PFSK-1 (cell line): ENCODE results near the gene SLC17A9.

Experiments
- POLR2AphosphoS5 ChIP-seq: IDR thresholded peaks from 2 replicates; pipeline ENCODE4 v1.6.1; 2012; ENCODE audit warnings: low read depth, mild to moderate bottlenecking, control low read depth, low read length, moderate library complexity
- TAF1 ChIP-seq: IDR thresholded peaks from 2 replicates; pipeline ENCODE4 v1.6.1; 2012; ENCODE audit warnings: low read length, control low read depth, borderline replicate concordance; ENCODE audit not compliant: insufficient read depth

DNA sequence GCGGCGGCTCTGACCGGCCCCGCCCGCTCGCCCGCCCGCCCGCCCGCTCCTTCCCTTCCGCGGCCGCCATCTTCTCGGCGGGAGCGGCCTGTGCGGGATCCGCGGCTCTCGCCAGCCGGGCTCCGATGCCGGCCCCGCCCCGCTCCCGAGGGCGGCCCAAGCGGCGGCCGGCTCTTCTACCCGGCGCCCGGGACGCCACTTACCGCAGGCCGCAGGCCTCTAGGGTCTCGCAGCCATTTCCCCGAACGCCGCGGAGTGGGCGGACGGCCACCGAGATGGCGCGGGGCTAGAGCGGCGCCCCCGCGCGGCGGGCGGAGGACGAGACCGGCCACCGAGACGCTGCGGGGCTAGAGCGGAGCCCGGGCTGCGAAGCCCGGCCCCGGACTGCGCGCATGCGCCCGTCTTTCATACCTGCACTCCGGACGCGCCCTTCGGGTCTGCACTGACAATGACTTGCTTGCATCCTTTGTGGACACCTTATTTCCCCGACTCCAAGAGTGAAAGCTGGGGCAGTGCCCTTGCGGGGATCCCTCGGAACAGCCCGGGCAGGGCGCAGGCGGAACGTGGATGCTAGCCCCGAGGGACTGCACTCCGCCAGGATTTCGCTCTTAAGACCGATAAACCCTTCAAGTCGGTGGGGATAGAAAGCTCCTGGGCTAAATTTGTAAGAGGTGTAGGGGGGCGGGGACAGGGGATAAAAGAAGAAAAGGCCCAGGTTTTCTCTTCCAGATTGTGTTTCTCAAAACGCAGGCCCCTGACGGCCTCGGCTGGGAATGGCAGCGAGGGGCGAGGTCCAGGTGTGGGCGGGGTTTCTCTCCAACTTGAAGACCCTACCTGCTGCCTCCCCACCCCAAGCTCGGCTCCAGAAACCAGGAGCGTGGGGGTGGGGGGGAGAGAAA, 26.0 kb upstream of the SLC17A9 start, which contains the start of gene DIDO1:
- TF ChIP-seq TAF1 (peak; percentile 52; the same call in 1 of the 2 replicates), POLR2AphosphoS5 (peak; percentile 67; the same call in 1 of the 2 replicates)
